AG09309 (cell line): ENCODE results near the gene COQ9.
"Not testable (repeated sequence)": the region's sequence is repeated elsewhere in the genome, so short reads cannot be mapped to it uniquely, and the experiment has no call there.

ENCODE experiments used
- DNase-seq: peaks from one replicate; pipeline ENCODE4 v3.0.0-alpha.2; 2010; ENCODE audit warnings: low read depth
- H3K4me3 ChIP-seq: 2 replicates; pipeline ENCODE4 v1.5.1; 2011; ENCODE audit warnings: mild to moderate bottlenecking, low read depth, low read length, moderate library complexity; ENCODE audit not compliant: control insufficient read depth
- CTCF ChIP-seq: IDR thresholded peaks from 2 replicates; pipeline ENCODE4 v1.5.1; 2011; ENCODE audit warnings: mild to moderate bottlenecking, low read depth, low read length, inconsistent platforms; ENCODE audit not compliant: insufficient read depth, control insufficient read depth; ENCODE audit errors: missing control alignments

The COQ9 gene

GRCh38 chr16:57427307-57427706, 20.0 kb upstream of the COQ9 start:
- no peak overlapping the region for H3K4me3 ChIP-seq
- no peak for TF ChIP-seq CTCF
- DNase-seq: no peak

- no peak for DNase-seq
- TF ChIP-seq CTCF: no peak
These were observed 19.5 kb upstream of the COQ9 start for GRCh38 chr16:57427824-57428223.

GRCh38 chr16:57430955-57431354, 16.3 kb upstream of the COQ9 start:
- H3K4me3 ChIP-seq: no peak overlapping the region
- DNase-seq: no peak
- TF ChIP-seq CTCF: no peak

More at GRCh38 chr16:57427824-57428223, 19.5 kb upstream of the COQ9 start:
- H3K4me3 ChIP-seq: no peak overlapping the region

GRCh38 chr16:57432505-57432904, 14.8 kb upstream of the COQ9 start:
- H3K4me3 ChIP-seq: no peak overlapping the region
- DNase-seq: no peak
- no peak for TF ChIP-seq CTCF

GRCh38 chr16:57432989-57433388, 14.3 kb upstream of the COQ9 start:
- no peak for DNase-seq
- TF ChIP-seq CTCF: no peak
- no peak overlapping the region for H3K4me3 ChIP-seq

- no peak for TF ChIP-seq CTCF
- no peak for DNase-seq
- H3K4me3 ChIP-seq: no peak overlapping the region
These were observed 13.3 kb upstream of the COQ9 start for GRCh38 chr16:57434003-57434402.

- no peak for TF ChIP-seq CTCF
- no peak overlapping the region for H3K4me3 ChIP-seq
- DNase-seq: no peak
These were observed 11.4 kb upstream of the COQ9 start for GRCh38 chr16:57435838-57436237.

- not testable (repeated sequence) for H3K4me3 ChIP-seq, DNase-seq
These were observed 7.3 kb upstream of the COQ9 start for GRCh38 chr16:57439947-57440346.

GRCh38 chr16:57440551-57440950, 6.7 kb upstream of the COQ9 start:
- not testable (repeated sequence) for H3K4me3 ChIP-seq, DNase-seq
